GM21723 (cell line): ENCODE data around the gene P2RY11.

Experiments
- ATAC-seq: cut with Tn5 transposase; IDR thresholded peaks from one replicate; pipeline ENCODE4 v1.9.1; 2021; ENCODE audit warnings: mild to moderate bottlenecking, moderate library complexity; ENCODE audit not compliant: unreplicated experiment

P2RY11 gene

GRCh38 chr19:10112895-10113591 lies 1.6 kb downstream of the P2RY11 start:
- no peak for ATAC-seq

GRCh38 chr19:10113592-10113963 lies 2.1 kb downstream of the P2RY11 start:
- ATAC-seq, result no peak

DNA sequence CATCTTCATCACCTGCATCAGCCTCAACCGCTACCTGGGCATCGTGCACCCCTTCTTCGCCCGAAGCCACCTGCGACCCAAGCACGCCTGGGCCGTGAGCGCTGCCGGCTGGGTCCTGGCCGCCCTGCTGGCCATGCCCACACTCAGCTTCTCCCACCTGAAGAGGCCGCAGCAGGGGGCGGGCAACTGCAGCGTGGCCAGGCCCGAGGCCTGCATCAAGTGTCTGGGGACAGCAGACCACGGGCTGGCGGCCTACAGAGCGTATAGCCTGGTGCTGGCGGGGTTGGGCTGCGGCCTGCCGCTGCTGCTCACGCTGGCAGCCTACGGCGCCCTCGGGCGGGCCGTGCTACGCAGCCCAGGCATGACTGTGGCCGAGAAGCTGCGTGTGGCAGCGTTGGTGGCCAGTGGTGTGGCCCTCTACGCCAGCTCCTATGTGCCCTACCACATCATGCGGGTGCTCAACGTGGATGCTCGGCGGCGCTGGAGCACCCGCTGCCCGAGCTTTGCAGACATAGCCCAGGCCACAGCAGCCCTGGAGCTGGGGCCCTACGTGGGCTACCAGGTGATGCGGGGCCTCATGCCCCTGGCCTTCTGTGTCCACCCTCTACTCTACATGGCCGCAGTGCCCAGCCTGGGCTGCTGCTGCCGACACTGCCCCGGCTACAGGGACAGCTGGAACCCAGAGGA lies 2.6 kb downstream of the P2RY11 start:
- ATAC-seq, result no peak

DNA sequence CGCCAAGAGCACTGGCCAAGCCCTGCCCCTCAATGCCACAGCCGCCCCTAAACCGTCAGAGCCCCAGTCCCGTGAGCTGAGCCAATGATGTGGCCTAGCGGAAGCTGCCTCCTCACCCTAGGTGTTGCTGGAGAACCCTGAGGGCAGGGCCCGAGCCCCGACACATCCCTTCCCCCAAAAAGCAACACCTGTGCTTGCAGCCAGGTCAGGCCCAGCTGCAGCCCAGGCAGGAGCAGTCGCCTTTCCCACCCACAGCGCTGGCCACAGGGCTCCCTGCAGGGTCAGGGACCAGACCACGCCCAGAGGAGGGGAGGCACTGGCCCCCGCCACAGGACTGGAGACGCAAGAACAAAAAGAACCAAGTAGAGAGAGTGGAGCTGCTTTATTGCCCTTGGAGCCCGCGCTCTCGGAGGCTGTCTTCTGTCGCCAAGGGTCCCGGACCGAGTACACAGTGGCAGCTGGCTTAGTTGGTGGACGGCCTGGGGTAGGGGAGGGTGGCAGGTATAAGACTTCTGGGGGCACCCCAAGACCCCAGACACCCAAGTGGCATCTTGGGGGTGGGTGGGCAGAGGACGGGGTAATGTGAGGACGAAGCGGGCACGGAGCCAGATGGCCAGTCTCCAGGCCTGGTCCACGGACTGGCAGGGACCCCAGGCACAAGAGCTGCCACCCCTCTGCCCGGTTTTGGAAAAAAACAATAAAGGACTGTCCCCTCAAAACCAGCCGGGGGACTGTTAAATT lies 3.3 kb downstream of the P2RY11 start:
- no peak for ATAC-seq

- no peak for ATAC-seq
Measured at GRCh38 chr19:10115392-10116084, 4.0 kb downstream of the P2RY11 start.

GRCh38 chr19:10116085-10116865 lies 4.8 kb downstream of the P2RY11 start:
- no peak for ATAC-seq

GRCh38 chr19:10116866-10117616 lies 5.5 kb downstream of the P2RY11 start:
- ATAC-seq, result no peak

DNA sequence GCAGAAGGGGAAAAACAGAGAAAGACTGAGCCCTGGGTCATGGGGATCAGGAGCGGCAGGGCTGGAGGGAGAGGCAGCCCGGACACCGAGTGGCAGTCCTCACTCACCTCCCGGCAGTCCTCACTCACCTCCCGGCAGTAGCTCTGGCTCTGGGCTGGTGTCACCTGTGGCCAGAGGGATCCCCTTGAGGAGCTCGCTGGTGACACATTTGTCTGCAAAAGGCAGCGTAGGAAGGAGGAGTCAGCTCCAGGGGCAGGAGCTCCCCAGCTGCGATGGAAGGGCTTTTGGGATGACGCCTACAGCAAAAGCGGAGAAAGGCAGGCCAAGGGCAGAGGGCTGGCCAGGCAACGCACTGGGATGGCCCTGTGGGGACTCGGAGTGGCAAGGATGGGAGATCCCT lies 7.5 kb downstream of the P2RY11 start:
- ATAC-seq, result no peak

DNA sequence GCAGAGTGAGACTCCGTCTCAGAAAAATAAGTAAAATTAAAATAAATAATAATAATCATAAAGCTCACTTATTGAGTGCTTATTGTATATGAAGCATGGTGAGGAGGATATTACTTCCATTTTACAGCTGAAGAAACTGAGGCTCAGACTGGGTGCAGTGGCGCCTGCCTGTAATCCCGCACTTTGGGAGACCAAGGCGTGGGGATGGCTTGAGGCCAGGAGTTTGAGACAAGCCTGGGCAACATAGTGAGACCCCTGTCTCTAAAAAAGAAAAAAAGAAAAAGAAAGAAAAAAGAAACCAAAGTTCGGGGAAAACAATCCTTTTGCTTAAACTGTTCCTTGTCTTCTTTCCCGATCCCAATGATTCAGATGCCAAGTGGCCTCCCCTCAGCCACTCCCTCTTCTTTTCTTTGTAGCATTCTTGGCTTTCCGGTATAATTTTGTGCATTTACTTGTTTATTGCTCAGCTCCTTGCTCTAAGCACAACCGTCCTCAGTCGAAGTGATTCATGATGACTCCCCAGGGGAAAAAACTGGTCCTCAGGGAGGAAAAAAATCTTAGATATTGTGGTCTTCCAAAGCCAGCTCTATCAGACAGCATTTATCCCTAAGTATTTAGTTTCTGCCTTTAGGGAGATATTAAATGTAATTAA lies 9.2 kb downstream of the P2RY11 start:
- no peak for ATAC-seq

DNA sequence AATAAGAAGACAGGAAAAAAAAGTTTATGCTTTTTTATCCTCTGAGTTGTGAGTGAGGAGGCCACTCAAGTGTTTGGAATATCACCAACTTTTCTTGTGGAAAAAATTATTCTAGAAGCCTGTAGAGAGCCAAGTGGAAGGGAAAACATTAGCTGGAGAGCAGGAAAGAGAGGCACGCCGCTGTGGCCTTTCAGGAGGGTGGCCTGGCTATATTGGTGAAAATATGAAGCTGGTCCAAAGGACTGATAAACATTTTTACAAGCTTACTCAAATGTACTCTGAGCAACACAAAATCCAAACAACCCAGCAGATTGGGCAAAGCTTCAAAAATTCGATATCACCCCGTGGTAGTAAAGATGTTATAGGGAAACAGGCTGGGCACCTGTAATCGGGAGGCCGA lies 10.6 kb downstream of the P2RY11 start:
- no peak for ATAC-seq

GRCh38 chr19:10124429-10124828 lies 12.9 kb downstream of the P2RY11 start:
- no peak for ATAC-seq

GRCh38 chr19:10126213-10126639 lies 14.7 kb downstream of the P2RY11 start:
- no peak for ATAC-seq

DNA sequence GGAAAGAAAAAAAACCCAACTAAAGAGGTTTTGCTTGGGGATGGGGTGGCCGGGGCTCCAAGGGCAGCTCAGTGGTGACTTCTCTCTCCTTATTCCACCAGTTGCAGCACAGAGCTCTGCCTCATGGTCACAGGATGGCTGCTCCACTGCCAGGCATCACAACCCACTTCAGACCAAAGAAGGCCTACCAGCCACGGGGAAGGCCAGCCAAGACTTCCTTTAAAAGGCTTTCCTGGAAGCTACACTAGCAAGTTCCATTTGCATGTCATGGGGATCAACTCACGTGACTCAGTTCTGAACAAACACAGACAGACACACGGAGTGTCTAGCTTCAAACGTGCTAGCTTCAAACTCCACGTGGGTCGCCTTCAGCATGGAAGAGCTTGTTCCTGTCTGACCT lies 21.4 kb downstream of the P2RY11 start:
- no peak for ATAC-seq

GRCh38 chr19:10133596-10133995 lies 22.1 kb downstream of the P2RY11 start:
- ATAC-seq, result no peak

- no peak for ATAC-seq
Measured at GRCh38 chr19:10134040-10134439, 22.5 kb downstream of the P2RY11 start.

- ATAC-seq, result no peak
Measured at GRCh38 chr19:10135551-10136334, 24.2 kb downstream of the P2RY11 start.

GRCh38 chr19:10136936-10137335 lies 25.4 kb downstream of the P2RY11 start:
- ATAC-seq, result no peak
